H1 (cell line): ENCODE results near the gene ITGA11. TPM values are rescaled to one million over a fixed set of nuclear protein-coding genes. Genes with fewer than 3 reads are reported as not detected.
A peak's percentile ranks its signal among the peaks of the same experiment; 100 is the strongest.

Experiments used
- KDM1A ChIP-seq: fragments of 200-600, 300-600 bp; sonication (generic); IDR thresholded peaks from 2 replicates; pipeline ENCODE4 v1.7.1; 2016; ENCODE audit warnings: mild to moderate bottlenecking, low read length, borderline replicate concordance
- RAD21 ChIP-seq, 2 experiments: IDR thresholded peaks in 1 of 2; conservative IDR thresholded peaks in 1 of 2; 2 replicates each; pipeline ENCODE4 v1.6.1; 2011; ENCODE audit warnings: low read depth in 2 of 2, low read length in 2 of 2, improper control_type of control experiment in 1 of 2, inconsistent platforms in 1 of 2, mild to moderate bottlenecking in 1 of 2, moderate library complexity in 1 of 2
- YY1 ChIP-seq: IDR thresholded peaks from 2 replicates; pipeline ENCODE4 v1.6.1; 2011; ENCODE audit warnings: low read depth, mild to moderate bottlenecking, low read length
- polyA plus RNA-seq, 7 experiments: library from polyadenylated mRNA; depleted of rRNA in 3 of 7; stranded (reverse) in 5 of 7; unstranded in 2 of 7; fragments of >200 nt in 5 of 7; fragments of 200-250 nt in 2 of 7; gene quantifications; 1 replicate in 5 of 7; 2 replicates in 1 of 7; 4 replicates in 1 of 7; pipeline versions ENCODE4 v1.2.1 to v1.2.3, GENCODE V29; 2011 to 2013; ENCODE audit warnings: missing spikeins in 2 of 7, mixed read lengths in 2 of 7
- total RNA-seq: library from RNA; stranded (reverse); fragmentation: NEBNext Ultra II Directional; extraction: Animal tissue kit (Norgen Biotek cat#: 25700); gene quantifications from 2 replicates; pipeline ENCODE4 v1.2.1, GENCODE V29; 2021
- TF ChIP-seq, protein P1 (sequence below), 3 experiments: IDR thresholded peaks; 1 replicate in 2 of 3; 2 replicates in 1 of 3; pipeline versions ENCODE4 v1.5.1 to v1.6.1; 2011; ENCODE audit warnings: low read length in 3 of 3, mild to moderate bottlenecking in 3 of 3, inconsistent platforms in 2 of 3, low read depth in 1 of 3, moderate library complexity in 1 of 3; ENCODE audit not compliant: insufficient read depth in 1 of 3; ENCODE audit errors: control extremely low read depth in 1 of 3
- TF ChIP-seq, protein P2 (sequence below): IDR thresholded peaks from 2 replicates; pipeline ENCODE4 v1.6.1; 2012; ENCODE audit warnings: inconsistent platforms

Gene ITGA11
- total and polyA plus RNA-seq, 2 of the 8 experiments (the other 6 are each of a cell fraction or from before 2014, with no cell fraction given) = 0.05 to 0.06 TPM

DNA sequence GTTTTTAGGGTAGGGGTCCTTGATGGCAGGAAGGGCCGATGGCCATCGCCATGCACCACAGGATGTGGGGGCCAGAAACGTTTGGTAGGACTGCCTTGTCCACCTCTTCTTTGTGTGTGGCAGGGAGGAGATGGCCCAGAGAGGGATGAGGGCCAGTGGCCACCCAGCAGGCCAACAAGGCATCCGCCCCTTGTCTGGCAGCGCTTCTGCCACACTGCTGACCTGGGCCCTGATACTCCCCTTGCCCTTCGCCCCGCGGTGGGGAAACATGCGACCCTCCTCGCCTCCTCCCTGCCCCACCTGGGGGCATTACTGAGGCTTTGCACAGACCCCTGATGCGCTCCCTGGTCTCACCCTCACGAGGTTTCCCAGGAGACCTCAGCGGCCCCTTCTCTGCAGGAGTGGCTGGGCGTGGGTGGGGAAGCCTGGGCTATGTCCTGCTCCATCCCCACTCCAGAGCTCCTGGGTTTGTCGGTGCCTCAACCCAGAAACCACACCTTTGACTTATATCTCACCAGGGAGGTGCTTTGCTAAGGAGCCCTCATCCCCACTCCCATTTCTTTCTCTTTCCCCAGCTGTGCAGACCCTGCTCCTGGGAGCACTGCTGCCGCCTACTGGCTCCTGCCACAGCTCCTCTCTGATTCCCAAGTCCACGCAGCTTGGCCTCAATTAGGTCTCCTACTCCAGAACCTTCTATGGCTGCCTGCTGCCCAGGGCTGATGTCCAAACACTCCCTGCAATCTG, 115.7 kb downstream of the ITGA11 start (continued):
- TF ChIP-seq KDM1A (peak; percentile 95), YY1 (0 out of 2 replicates have a peak, but pooled peaks have one; percentile 30), RAD21 (IDR thresholded peaks at IDR 0.05 in 1 of 2, conservative IDR thresholded peaks at IDR 0.05 in 1 of 2; ENCODE audit: low read depth in 2 of 2, low read length in 2 of 2) (peak; percentile 51 to 68)
- TF ChIP-seq, protein P1, sequence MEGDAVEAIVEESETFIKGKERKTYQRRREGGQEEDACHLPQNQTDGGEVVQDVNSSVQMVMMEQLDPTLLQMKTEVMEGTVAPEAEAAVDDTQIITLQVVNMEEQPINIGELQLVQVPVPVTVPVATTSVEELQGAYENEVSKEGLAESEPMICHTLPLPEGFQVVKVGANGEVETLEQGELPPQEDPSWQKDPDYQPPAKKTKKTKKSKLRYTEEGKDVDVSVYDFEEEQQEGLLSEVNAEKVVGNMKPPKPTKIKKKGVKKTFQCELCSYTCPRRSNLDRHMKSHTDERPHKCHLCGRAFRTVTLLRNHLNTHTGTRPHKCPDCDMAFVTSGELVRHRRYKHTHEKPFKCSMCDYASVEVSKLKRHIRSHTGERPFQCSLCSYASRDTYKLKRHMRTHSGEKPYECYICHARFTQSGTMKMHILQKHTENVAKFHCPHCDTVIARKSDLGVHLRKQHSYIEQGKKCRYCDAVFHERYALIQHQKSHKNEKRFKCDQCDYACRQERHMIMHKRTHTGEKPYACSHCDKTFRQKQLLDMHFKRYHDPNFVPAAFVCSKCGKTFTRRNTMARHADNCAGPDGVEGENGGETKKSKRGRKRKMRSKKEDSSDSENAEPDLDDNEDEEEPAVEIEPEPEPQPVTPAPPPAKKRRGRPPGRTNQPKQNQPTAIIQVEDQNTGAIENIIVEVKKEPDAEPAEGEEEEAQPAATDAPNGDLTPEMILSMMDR (IDR thresholded peaks at IDR 0.05; ENCODE audit: control extremely low read depth in 1 of 3, insufficient read depth in 1 of 3, low read depth in 1 of 3, low read length in 3 of 3) = peak; percentile 75 to 82 (median 77)
- TF ChIP-seq, protein P2, sequence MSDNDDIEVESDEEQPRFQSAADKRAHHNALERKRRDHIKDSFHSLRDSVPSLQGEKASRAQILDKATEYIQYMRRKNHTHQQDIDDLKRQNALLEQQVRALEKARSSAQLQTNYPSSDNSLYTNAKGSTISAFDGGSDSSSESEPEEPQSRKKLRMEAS = peak; percentile 44; the same call in 1 of the 2 replicates
